Mucosa of rectum (tissue), 2 donors: ENCODE data around the gene CLCN4.

Experiments
- H3K27ac ChIP-seq, 2 donors: one replicate each; pipeline ENCODE4 v1.7.0; 2013; ENCODE audit warnings: inconsistent platforms in 2 of 2, low read depth in 2 of 2, low read length in 2 of 2
- H3K27me3 ChIP-seq, 2 donors: one replicate each; pipeline ENCODE4 v1.7.0; 2013; ENCODE audit warnings: low read length in 2 of 2; ENCODE audit not compliant: control insufficient read depth in 2 of 2, insufficient read depth in 2 of 2
- H3K36me3 ChIP-seq, 2 donors: one replicate each; pipeline ENCODE4 v1.7.0; 2013; ENCODE audit warnings: low read length in 2 of 2; ENCODE audit not compliant: control insufficient read depth in 2 of 2, insufficient read depth in 2 of 2
- H3K4me1 ChIP-seq, 2 donors: one replicate each; pipeline ENCODE4 v1.7.0; 2013; ENCODE audit warnings: low read length in 2 of 2, mild to moderate bottlenecking in 1 of 2; ENCODE audit not compliant: control insufficient read depth in 2 of 2, insufficient read depth in 2 of 2
- H3K4me3 ChIP-seq, 2 donors: one replicate each; pipeline ENCODE4 v1.7.0; 2013; ENCODE audit warnings: low read length in 2 of 2
- H3K9ac ChIP-seq, 2 donors: one replicate each; pipeline ENCODE4 v1.7.0; 2013; ENCODE audit warnings: low read length in 2 of 2, low read depth in 1 of 2, mild to moderate bottlenecking in 1 of 2
- H3K9me3 ChIP-seq, 2 donors: one replicate each; pipeline ENCODE4 v1.7.0; 2013; ENCODE audit warnings: low read length in 2 of 2; ENCODE audit not compliant: control insufficient read depth in 2 of 2
- donor health status: healthy.
- donor health status: Normal muscosa, but diverticular disease.

The CLCN4 gene

DNA sequence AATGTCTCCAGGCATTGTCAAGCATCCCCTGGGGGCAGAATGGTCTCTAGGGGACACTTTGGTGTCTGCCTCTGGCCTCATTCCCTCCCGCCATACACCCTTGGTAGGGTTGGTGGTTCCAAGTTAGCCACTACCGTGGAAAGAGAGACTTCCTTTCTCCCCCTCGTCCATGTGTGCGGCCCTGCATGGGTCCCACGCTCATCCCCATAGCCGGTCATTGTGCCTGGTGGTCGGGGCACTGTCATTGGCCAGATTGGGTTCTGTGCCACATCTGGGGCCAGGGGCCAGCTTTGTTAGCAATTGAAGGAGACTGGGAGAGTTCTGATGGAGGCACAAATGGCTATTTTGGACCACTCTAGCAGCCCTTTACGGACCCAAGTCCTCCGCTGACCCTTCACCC lies 17.3 kb downstream of the CLCN4 start:
- H3K4me1 ChIP-seq = peaks cover 3 to 9% of the 10 kb centered on the region in 2 donors
- no peak overlapping the region for H3K4me3 ChIP-seq
- no peaks in the 10 kb centered on the region for H3K36me3 ChIP-seq
- no peak overlapping the region for H3K27ac ChIP-seq
- no peak overlapping the region for H3K9ac ChIP-seq
- peaks cover 0 to 5% of the 10 kb centered on the region in 2 donors for H3K27me3 ChIP-seq
- H3K9me3 ChIP-seq = no peaks in the 10 kb centered on the region

DNA sequence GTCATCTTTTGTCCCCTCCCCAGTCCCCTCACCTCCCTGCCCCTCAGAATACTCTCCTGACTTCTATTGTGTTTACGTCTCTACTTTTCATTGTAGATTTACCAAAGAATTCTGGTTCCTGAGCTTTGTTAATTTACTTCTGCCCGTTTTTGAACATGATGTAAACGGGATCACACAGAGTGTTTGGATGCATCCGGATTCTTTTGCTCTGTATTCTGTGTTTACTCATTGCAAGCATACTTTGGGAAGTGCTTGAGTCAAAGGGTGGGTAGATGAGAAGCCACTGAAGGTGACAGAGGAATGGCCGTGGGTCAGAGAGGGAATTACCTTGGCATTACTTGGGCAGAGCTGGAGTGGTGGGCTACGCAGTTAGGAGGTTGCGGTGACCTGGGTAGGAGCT lies 18.0 kb downstream of the CLCN4 start:
- H3K36me3 ChIP-seq = no peaks in the 10 kb centered on the region
- H3K4me3 ChIP-seq = no peak overlapping the region
- H3K9me3 ChIP-seq = no peaks in the 10 kb centered on the region
- H3K4me1 ChIP-seq = peaks cover 3 to 9% of the 10 kb centered on the region in 2 donors
- no peak overlapping the region for H3K9ac ChIP-seq
- H3K27me3 ChIP-seq = peaks cover 0 to 5% of the 10 kb centered on the region in 2 donors
- H3K27ac ChIP-seq = no peak overlapping the region

DNA sequence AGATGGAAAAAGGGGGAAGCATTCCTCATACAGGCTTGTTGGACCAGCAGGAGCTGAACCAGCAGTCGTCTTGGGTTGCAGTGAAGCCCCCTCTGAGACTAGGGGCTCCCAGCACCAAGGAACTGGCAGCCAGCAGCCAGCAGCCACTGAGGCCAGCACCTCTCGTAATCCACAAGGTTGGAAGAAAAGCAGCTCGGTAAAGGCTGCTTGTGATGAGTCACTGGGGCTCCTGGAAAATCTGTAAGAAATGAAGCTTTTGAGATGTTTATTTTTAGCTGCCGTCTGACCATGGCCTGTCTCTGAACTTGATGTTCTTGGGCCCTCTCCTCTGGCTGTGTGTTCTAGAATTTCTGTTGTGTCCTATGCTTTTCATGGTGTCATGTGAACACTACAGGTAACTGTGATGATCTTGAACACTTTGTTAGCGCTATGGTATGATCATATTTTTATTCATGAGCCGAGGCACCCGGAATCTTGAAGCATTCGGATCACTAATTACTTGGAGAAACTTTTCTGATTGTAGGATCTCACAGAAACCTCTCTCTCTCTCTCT lies 18.6 kb downstream of the CLCN4 start:
- no peak overlapping the region for H3K9ac ChIP-seq
- no peak overlapping the region for H3K4me3 ChIP-seq
- H3K36me3 ChIP-seq = no peaks in the 10 kb centered on the region
- H3K27me3 ChIP-seq = peaks cover 0 to 5% of the 10 kb centered on the region in 2 donors
- H3K4me1 ChIP-seq = peaks cover 3 to 9% of the 10 kb centered on the region in 2 donors
- H3K27ac ChIP-seq = no peak overlapping the region
- no peaks in the 10 kb centered on the region for H3K9me3 ChIP-seq

DNA sequence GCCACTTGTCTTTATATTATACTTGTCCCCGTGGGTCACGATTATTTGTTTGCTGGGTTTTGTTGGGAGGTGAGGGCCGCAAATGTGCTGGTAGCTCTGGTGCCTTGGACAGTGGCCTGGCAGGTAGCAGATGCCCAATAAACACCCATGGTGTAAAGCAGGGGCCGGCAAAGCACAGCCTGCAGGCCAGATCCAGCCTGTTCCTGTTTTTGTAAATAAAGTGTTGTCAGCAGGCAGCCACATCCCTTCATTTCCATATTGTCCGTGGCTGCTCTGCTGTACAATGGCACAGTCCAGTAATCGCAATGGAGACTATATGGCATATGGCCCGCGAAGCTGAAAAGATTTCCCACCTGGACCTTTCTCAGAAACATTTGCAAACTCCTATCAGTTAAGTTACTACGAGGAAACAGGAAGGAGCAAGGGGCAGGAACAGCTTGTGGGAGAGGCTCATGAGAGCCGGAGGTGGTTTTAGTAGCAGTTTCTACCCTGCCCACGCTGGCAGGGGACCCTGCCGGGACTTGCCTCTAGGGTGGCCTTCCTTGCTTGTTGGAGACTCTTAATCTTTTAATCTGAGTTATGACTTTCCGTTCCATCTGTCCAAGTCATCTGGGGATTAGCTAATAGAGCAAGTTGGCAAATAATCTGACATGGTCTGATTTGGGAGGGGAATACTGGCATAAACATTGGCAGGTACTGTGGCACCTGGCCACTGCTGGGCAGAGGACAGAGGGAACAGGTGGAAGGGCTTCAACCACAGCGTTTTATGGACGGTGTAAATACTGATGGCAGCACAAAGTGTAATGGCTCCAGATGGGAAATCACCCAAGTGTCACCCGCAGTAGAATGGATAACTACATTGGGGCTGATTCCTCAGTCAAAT lies 19.6 kb downstream of the CLCN4 start:
- Histone ChIP-seq H3K27me3 (peaks cover 0 to 5% of the 10 kb centered on the region in 2 donors), H3K4me3 (no peak overlapping the region), H3K9me3 (no peaks in the 10 kb centered on the region), H3K4me1 (peaks cover 3 to 9% of the 10 kb centered on the region in 2 donors), H3K9ac (no peak overlapping the region), H3K36me3 (no peaks in the 10 kb centered on the region), H3K27ac (peak overlapping the region; percentile 46 to 61)

DNA sequence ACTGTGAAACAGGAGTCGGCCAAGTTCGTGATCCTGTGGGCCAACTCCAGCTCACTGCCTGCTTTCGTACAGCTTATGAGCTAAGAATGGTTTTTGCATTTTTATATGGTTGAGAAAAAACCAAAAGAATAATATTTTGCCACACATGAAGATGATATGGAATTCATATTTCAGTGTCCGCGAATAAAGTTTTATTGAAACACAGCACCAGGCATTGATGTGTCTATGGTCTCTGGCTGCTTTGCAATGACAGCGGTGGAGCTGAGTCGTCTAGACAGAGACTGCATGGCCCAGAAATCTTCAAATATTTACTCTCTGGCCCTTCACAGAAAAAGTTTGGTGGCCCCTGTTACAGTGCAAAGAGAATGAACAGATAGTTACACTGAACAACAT lies 20.2 kb downstream of the CLCN4 start:
- Histone ChIP-seq H3K9ac (no peak overlapping the region), H3K36me3 (no peaks in the 10 kb centered on the region), H3K4me1 (peaks cover 3 to 9% of the 10 kb centered on the region in 2 donors), H3K27me3 (peaks cover 0 to 5% of the 10 kb centered on the region in 2 donors), H3K27ac (peak overlapping the region in 1 of 2 donors; percentile 46), H3K9me3 (no peaks in the 10 kb centered on the region), H3K4me3 (no peak overlapping the region)

DNA sequence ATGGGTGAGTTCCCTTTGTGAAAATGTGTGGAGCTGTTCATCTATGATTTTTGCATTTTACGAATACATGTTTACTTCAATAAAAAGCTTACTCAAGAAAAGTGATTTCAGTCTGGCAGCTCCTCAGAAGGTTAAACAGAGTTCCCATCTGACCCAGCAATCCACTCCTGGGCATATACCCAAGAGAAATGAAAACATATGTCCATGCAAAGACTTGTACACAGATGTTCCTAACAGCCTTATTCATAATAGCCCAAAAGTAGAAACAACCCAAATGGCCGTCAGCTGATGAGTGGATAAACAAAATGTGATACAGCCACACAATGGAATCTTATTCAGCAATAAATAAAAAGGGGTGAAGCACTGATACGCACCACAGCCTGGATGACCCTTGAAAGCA lies 20.8 kb downstream of the CLCN4 start:
- peaks cover 3 to 9% of the 10 kb centered on the region in 2 donors for H3K4me1 ChIP-seq

DNA sequence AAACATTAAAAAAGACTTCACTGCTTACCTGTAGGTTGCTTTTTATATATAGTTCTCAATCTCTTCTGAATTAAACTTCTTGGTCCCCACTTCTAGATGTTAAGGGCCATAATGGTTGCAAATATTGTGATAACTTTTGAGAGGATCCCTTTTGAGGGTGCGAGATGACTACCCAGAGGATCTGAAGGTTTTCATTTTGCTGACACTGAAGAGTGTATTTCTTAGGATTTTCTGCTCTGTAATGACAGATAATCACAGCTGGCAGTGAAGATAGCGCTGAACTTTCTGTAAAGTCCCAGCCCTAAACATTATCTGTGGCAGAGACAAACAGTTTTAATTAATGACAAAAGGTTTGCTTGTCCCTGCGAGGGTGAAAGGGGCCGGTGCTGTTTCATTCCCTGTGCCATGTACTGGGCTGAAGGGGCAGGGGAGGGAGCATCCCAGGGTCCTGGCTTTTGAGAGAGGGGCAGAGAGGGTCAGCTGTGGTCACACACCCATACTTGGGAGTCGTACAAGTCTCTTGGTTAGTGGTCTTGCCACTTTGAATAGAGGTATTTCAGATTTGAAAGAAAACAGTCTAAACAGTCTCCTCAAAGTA lies 22.2 kb downstream of the CLCN4 start:
- Histone ChIP-seq H3K9me3 (no peaks in the 10 kb centered on the region), H3K27ac (no peak overlapping the region), H3K36me3 (no peaks in the 10 kb centered on the region)

More for the DNA sequence above, 20.8 kb downstream of the CLCN4 start:
- Histone ChIP-seq H3K4me3 (no peak overlapping the region), H3K27me3 (peaks cover 0 to 5% of the 10 kb centered on the region in 2 donors), H3K27ac (no peak overlapping the region), H3K9me3 (no peaks in the 10 kb centered on the region), H3K9ac (no peak overlapping the region), H3K36me3 (no peaks in the 10 kb centered on the region)

DNA sequence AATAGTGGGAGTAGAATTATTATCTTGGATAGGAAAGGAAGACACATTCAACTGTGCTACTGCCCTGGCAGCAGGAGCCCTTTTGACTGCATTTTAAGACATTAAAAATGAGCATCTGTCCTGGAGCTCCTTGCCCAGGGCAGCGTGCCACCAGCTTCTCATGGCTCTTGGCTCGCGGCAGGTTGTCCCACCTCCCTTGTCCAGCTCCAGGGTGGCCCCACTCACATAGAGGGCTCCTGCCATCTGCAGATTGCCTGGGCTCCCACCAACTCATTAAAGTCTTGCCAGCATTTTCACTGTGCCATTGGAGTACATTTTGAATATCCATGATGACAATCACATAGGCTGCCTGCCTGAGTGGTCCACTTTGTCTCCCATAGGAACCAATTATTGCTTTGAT lies 27.0 kb downstream of the CLCN4 start:
- Histone ChIP-seq H3K4me1 (no peaks in the 10 kb centered on the region), H3K36me3 (no peaks in the 10 kb centered on the region), H3K27ac (no peak overlapping the region), H3K4me3 (no peak overlapping the region), H3K27me3 (no peaks in the 10 kb centered on the region), H3K9me3 (no peaks in the 10 kb centered on the region), H3K9ac (no peak overlapping the region)

More for the DNA sequence above, 22.2 kb downstream of the CLCN4 start:
- Histone ChIP-seq H3K27me3 (peaks cover 0 to 5% of the 10 kb centered on the region in 2 donors), H3K4me3 (no peak overlapping the region), H3K4me1 (peaks cover 3 to 7% of the 10 kb centered on the region in 2 donors), H3K9ac (no peak overlapping the region)

DNA sequence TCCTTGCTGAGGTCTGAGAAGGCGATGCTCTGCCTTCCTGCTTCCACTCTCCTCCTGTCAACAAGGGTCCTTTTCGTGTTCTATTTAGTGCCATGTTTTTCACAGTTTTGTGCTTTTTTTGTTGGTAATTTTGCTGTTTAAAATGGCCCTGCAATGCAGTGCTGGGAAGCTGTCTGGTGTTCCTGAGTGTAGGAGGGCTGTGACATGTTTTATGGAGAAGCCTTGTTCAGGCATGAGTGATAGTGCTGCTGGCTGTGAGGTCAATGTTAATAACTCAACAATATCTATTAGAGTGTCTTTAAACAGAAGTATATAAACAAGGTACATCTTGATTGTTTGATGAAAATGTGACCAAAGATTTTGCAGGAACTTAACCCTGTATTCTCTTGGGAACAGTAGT lies 27.6 kb downstream of the CLCN4 start:
- no peak overlapping the region for H3K4me3 ChIP-seq
- H3K36me3 ChIP-seq = no peaks in the 10 kb centered on the region
- H3K27ac ChIP-seq = no peak overlapping the region
- no peaks in the 10 kb centered on the region for H3K27me3 ChIP-seq
- H3K9ac ChIP-seq = no peak overlapping the region
- H3K4me1 ChIP-seq = no peaks in the 10 kb centered on the region
- H3K9me3 ChIP-seq = no peaks in the 10 kb centered on the region

DNA sequence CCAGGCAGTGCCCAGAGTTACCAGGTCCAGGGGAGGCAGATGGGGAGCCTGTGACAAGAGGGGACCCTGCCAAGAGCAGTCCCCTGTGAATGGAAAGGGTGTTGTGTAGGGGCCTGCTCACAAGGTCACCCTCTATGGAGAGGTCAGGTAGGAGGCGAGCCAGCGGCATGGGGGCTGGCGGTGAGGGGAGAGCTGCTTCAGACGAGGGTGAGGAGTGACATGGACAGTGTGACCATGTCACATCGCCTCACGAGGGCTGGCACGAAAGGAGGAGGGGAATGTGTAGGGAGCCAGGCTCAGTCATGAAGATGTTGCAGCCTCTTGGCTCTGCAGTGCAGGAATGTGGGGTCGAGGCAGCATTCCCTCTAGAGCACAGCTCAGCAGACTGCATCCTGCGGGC lies 29.6 kb downstream of the CLCN4 start:
- H3K4me1 ChIP-seq = no peaks in the 10 kb centered on the region

More for the DNA sequence above, 29.6 kb downstream of the CLCN4 start:
- Histone ChIP-seq H3K4me3 (no peak overlapping the region), H3K9me3 (no peaks in the 10 kb centered on the region), H3K27me3 (no peaks in the 10 kb centered on the region), H3K36me3 (no peaks in the 10 kb centered on the region), H3K9ac (no peak overlapping the region), H3K27ac (no peak overlapping the region)
